ENCODE data around the gene GBGT1. TPM values are rescaled to one million over a fixed set of nuclear protein-coding genes. Genes with fewer than 3 reads are reported as not detected.

Gene GBGT1
- total and polyA plus RNA-seq, 2 of the 4 experiments (the other 2 are of a cell fraction) = 1.8 to 3.2 TPM

- Histone ChIP-seq H4K91ac (ENCODE audit: insufficient read depth, low read depth, low read length) (peak overlapping the region; percentile 79), H4K8ac (ENCODE audit: low read depth in 2 of 2, low read length in 2 of 2) (peak overlapping the region; percentile 70 to 94), H3K56ac (ENCODE audit: extremely low read depth, insufficient read depth, low read length) (0 out of 2 replicates have a peak overlapping the region, but pooled peaks have one; percentile 10), H3K36me3 (ENCODE audit: control insufficient read depth, insufficient read depth, low read length) (no peaks in the 10 kb centered on the region), H3K23ac (ENCODE audit: low read depth, low read length) (peak overlapping the region; percentile 78), H3K4me3 (ENCODE audit: insufficient read depth, low read depth, low read length) (peak overlapping the region; percentile 74), H3K18ac (ENCODE audit: low read depth, low read length) (peak overlapping the region; percentile 30; the same call in 1 of the 2 replicates), H2AFZ (replicated peaks; ENCODE audit: low read length, poor library complexity) (peak overlapping the region; percentile 97), H4K20me1 (ENCODE audit: insufficient read depth, low read length) (peaks cover 42% of the 10 kb centered on the region), H2BK20ac (ENCODE audit: low read depth, low read length) (no peak overlapping the region), H3K4ac (ENCODE audit: low read depth, low read length) (peak overlapping the region; percentile 91), H3K27ac (ENCODE audit: insufficient read depth, low read length) (peak overlapping the region; percentile 36), H2AK5ac (ENCODE audit: low read depth, low read length) (peak overlapping the region; percentile 81), H3K79me1 (ENCODE audit: low read depth in 1 of 2, low read length in 2 of 2) (peaks cover 10 to 45% of the 10 kb centered on the region in 2 experiments; a peak in 3 of 4 replicates), H3K9me1 (ENCODE audit: insufficient read depth, low read length) (no peaks in the 10 kb centered on the region), H2BK5ac (ENCODE audit: low read depth, low read length, poor library complexity, severe bottlenecking) (peak overlapping the region; percentile 46), H3K27me3 (ENCODE audit: control insufficient read depth, insufficient read depth, low read length) (no peaks in the 10 kb centered on the region), H2BK120ac (ENCODE audit: low read depth, low read length) (peak overlapping the region; percentile 33; the same call in 1 of the 2 replicates), H2BK15ac (ENCODE audit: low read depth, low read length) (no peak overlapping the region; the same call in 2 of the 3 replicates), H3K9ac (ENCODE audit: low read depth, low read length) (peak overlapping the region; percentile 86), H3K9me3 (ENCODE audit: control insufficient read depth, insufficient read depth, low read length) (no peaks in the 10 kb centered on the region), H4K5ac (ENCODE audit: low read depth, low read length) (peak overlapping the region; percentile 71), H2AK9ac (replicated peaks; ENCODE audit: low read depth, low read length, poor library complexity) (peak overlapping the region; percentile 95), H3K14ac (replicated peaks; ENCODE audit: low read depth, low read length) (peak overlapping the region; percentile 93; the same call in 1 of the 2 replicates), H3K4me1 (ENCODE audit: control insufficient read depth, insufficient read depth, low read length) (peaks cover 16% of the 10 kb centered on the region), H3K4me2 (ENCODE audit: low read depth, low read length) (peak overlapping the region; percentile 96)
- peak; percentile 38 for DNase-seq
- ChIA-PET POLR2A (ENCODE audit: unreplicated experiment) (interaction anchor here (1.4 kb wide), 1 partner anchor 118 kb away, joined by 3 read pairs; the partner anchor contains the start of gene GTF3C5), CTCF (interaction anchor here (1.3 to 1.7 kb wide), 3 partner anchors 34 to 127 kb away, joined by 3 to 4 read pairs (median 4); no protein-coding TSS in a partner anchor)
- WGBS, 2 experiments (ENCODE audit: extremely low coverage in 2 of 2, insufficient read length in 1 of 2) = 4% methylated on average over 23 of the region's 65 CpGs; no CpG with 5 or more reads in 1 of the 2 experiments
- no TSS peak for BruUV-seq (replicated peaks)
- in situ Hi-C loops (cut with MboI; ENCODE audit: low sequenced_read_pairs) = loop anchor here (5.0 kb wide), 1 partner anchor 41 kb away; no protein-coding TSS in a partner anchor
- peak; percentile 49 for ATAC-seq (ENCODE audit: low read depth)
- dilution Hi-C loops (cut with HindIII; ENCODE audit: low sequenced_read_pairs, unreplicated experiment) = no loop called here
- intact Hi-C loops (cut with micrococcal nuclease) = loop anchor here (1.0 kb wide), 1 partner anchor 107 kb away; no protein-coding TSS in a partner anchor
- peak; percentile 61; the same call in 1 of the 2 replicates for TF ChIP-seq POLR2A (IDR thresholded peaks at IDR 0.05; ENCODE audit: low read depth, low read length)
- TF ChIP-seq MXI1 (IDR thresholded peaks at IDR 0.05; ENCODE audit: borderline replicate concordance, low read depth, low read length) = 0 out of 2 replicates have a peak, but pooled peaks have one; percentile 8
- TF ChIP-seq ELK1 (IDR thresholded peaks at IDR 0.05; ENCODE audit: borderline replicate concordance, low read depth, low read length) = no peak
- peak; percentile 56; the same call in 1 of the 2 replicates for TF ChIP-seq MAZ (IDR thresholded peaks at IDR 0.05; ENCODE audit: borderline replicate concordance, low read depth, low read length)
- TF ChIP-seq CEBPB (IDR thresholded peaks at IDR 0.05; ENCODE audit: low read depth, low read length) = no peak
Observed at GRCh38 chr9:133148199-133149129, 15.2 kb downstream of the GBGT1 start.
